H1 (cell line): ENCODE results near the gene FAM120A. TPM values are rescaled to one million over a fixed set of nuclear protein-coding genes. Genes with fewer than 3 reads are reported as not detected.

ENCODE experiments used
- ATF3 ChIP-seq: IDR thresholded peaks from 2 replicates; pipeline ENCODE4 v1.6.1; 2011; ENCODE audit warnings: low read depth, mild to moderate bottlenecking, low read length; ENCODE audit not compliant: insufficient read depth
- BCL11A ChIP-seq, 2 experiments: IDR thresholded peaks; one replicate each; pipeline ENCODE4 v1.6.1; 2011; ENCODE audit warnings: low read depth in 2 of 2, low read length in 2 of 2, mild to moderate bottlenecking in 2 of 2
- CHD2 ChIP-seq: IDR thresholded peaks from 2 replicates; pipeline ENCODE4 v1.6.1; 2012; ENCODE audit warnings: low read length, improper control_type of control experiment
- CREB1 ChIP-seq: IDR thresholded peaks from 2 replicates; pipeline ENCODE4 v1.6.1; 2012; ENCODE audit warnings: inconsistent platforms
- CTBP2 ChIP-seq: IDR thresholded peaks from 2 replicates; pipeline ENCODE4 v1.7.0; 2011; ENCODE audit warnings: borderline replicate concordance, mild to moderate bottlenecking, moderate library complexity, mixed read lengths, low read length; ENCODE audit not compliant: insufficient read depth, insufficient read length
- E2F6 ChIP-seq: IDR thresholded peaks from 2 replicates; pipeline ENCODE4 v1.6.1; 2012; ENCODE audit warnings: inconsistent platforms
- EZH2 ChIP-seq: fragments of 200-600 bp; sonication (generic); IDR thresholded peaks from 2 replicates; pipeline ENCODE4 v1.7.1; 2012; ENCODE audit warnings: low read depth, mild to moderate bottlenecking, moderate library complexity, low read length, inconsistent platforms; ENCODE audit not compliant: severe bottlenecking
- FOSL1 ChIP-seq: IDR thresholded peaks from 2 replicates; pipeline ENCODE4 v1.6.1; 2011; ENCODE audit warnings: mild to moderate bottlenecking, low read depth, low read length, moderate library complexity; ENCODE audit not compliant: insufficient read depth
- GABPA ChIP-seq: IDR thresholded peaks from 2 replicates; pipeline ENCODE4 v1.6.1; 2011; ENCODE audit warnings: mild to moderate bottlenecking, low read length, moderate library complexity, borderline replicate concordance; ENCODE audit not compliant: insufficient read depth
- KDM1A ChIP-seq: fragments of 200-600, 300-600 bp; sonication (generic); IDR thresholded peaks from 2 replicates; pipeline ENCODE4 v1.7.1; 2016; ENCODE audit warnings: mild to moderate bottlenecking, low read length, borderline replicate concordance
- KDM4A ChIP-seq: IDR thresholded peaks from one replicate; pipeline ENCODE4 v1.7.1; 2012; ENCODE audit warnings: low read depth, mild to moderate bottlenecking, moderate library complexity, low read length, inconsistent platforms; ENCODE audit not compliant: severe bottlenecking
- KDM5A ChIP-seq: fragments of 200-600 bp; IDR thresholded peaks from 2 replicates; pipeline ENCODE4 v1.7.1; 2012; ENCODE audit warnings: mild to moderate bottlenecking, low read length, inconsistent platforms, mixed read lengths
- MAX ChIP-seq: IDR thresholded peaks from 2 replicates; pipeline ENCODE4 v1.6.1; 2012; ENCODE audit warnings: inconsistent platforms
- NANOG ChIP-seq: IDR thresholded peaks from 2 replicates; pipeline ENCODE4 v1.6.1; 2011; ENCODE audit warnings: low read length, low read depth, mild to moderate bottlenecking, inconsistent platforms; ENCODE audit not compliant: insufficient read depth, poor library complexity, severe bottlenecking
- NRF1 ChIP-seq: IDR thresholded peaks from 2 replicates; pipeline ENCODE4 v1.6.1; 2011; ENCODE audit warnings: mild to moderate bottlenecking, low read depth, low read length, improper control_type of control experiment
- POU5F1 ChIP-seq: IDR thresholded peaks from 2 replicates; pipeline ENCODE4 v1.6.1; 2011; ENCODE audit warnings: low read depth, mild to moderate bottlenecking, low read length, moderate library complexity
- RAD21 ChIP-seq, 2 experiments: IDR thresholded peaks in 1 of 2; conservative IDR thresholded peaks in 1 of 2; 2 replicates each; pipeline ENCODE4 v1.6.1; 2011; ENCODE audit warnings: low read depth in 2 of 2, low read length in 2 of 2, improper control_type of control experiment in 1 of 2, inconsistent platforms in 1 of 2, mild to moderate bottlenecking in 1 of 2, moderate library complexity in 1 of 2
- SIN3A ChIP-seq, 2 experiments: IDR thresholded peaks in 1 of 2; conservative IDR thresholded peaks in 1 of 2; 2 replicates each; pipeline ENCODE4 v1.6.1; 2011 to 2012; ENCODE audit warnings: low read length in 2 of 2, improper control_type of control experiment in 1 of 2, low read depth in 1 of 2, mild to moderate bottlenecking in 1 of 2
- TAF1 ChIP-seq: IDR thresholded peaks from 2 replicates; pipeline ENCODE4 v1.6.1; 2011; ENCODE audit warnings: mild to moderate bottlenecking, low read depth, low read length
- TAF7 ChIP-seq: optimal IDR thresholded peaks from 2 replicates; pipeline ENCODE3; 2011; ENCODE audit warnings: low read depth, mild to moderate bottlenecking, inconsistent platforms, low read length, moderate library complexity, borderline replicate concordance
- polyA plus RNA-seq, 7 experiments: library from polyadenylated mRNA; depleted of rRNA in 3 of 7; stranded (reverse) in 5 of 7; unstranded in 2 of 7; fragments of >200 nt in 5 of 7; fragments of 200-250 nt in 2 of 7; gene quantifications; 1 replicate in 5 of 7; 2 replicates in 1 of 7; 4 replicates in 1 of 7; pipeline versions ENCODE4 v1.2.1 to v1.2.3, GENCODE V29; 2011 to 2013; ENCODE audit warnings: missing spikeins in 2 of 7, mixed read lengths in 2 of 7
- total RNA-seq: library from RNA; stranded (reverse); fragmentation: NEBNext Ultra II Directional; extraction: Animal tissue kit (Norgen Biotek cat#: 25700); gene quantifications from 2 replicates; pipeline ENCODE4 v1.2.1, GENCODE V29; 2021

The FAM120A gene
- total and polyA plus RNA-seq, 2 of the 8 experiments (the other 6 are each of a cell fraction or from before 2014, with no cell fraction given): 24.9 to 54.7 TPM

GRCh38 chr9:93453047-93453914, 1.8 kb downstream of the FAM120A start, which contains the start of gene FAM120AOS (continued):
- TF ChIP-seq ATF3: no peak
- TF ChIP-seq TAF1: 0 out of 2 replicates have a peak, but pooled peaks have one; percentile 27
- no peak for TF ChIP-seq KDM4A
- peak; percentile 18 for TF ChIP-seq CTBP2
- TF ChIP-seq CHD2: peak; percentile 69; the same call in 1 of the 2 replicates
- TF ChIP-seq SIN3A (conservative IDR thresholded peaks at IDR 0.05 in 1 of 2, IDR thresholded peaks at IDR 0.05 in 1 of 2; ENCODE audit: low read depth in 1 of 2, low read length in 2 of 2): peak; percentile 69 to 87; a peak in 3 of 4 replicates
- TF ChIP-seq KDM5A: no peak
- TF ChIP-seq KDM1A: no peak
- TF ChIP-seq POU5F1: no peak
- TF ChIP-seq TAF7: no peak
- no peak for TF ChIP-seq NANOG
- TF ChIP-seq NRF1: no peak
- 0 out of 2 replicates have a peak, but pooled peaks have one; percentile 18 for TF ChIP-seq MAX
- no peak for TF ChIP-seq E2F6
- TF ChIP-seq EZH2: no peak
- peak; percentile 44; the same call in 1 of the 2 replicates for TF ChIP-seq CREB1
- no peak for TF ChIP-seq BCL11A (IDR thresholded peaks at IDR 0.05; ENCODE audit: low read depth in 2 of 2, low read length in 2 of 2)
- TF ChIP-seq GABPA: peak; percentile 78; the same call in 1 of the 2 replicates
- no peak for TF ChIP-seq FOSL1
- no peak for TF ChIP-seq RAD21 (IDR thresholded peaks at IDR 0.05 in 1 of 2, conservative IDR thresholded peaks at IDR 0.05 in 1 of 2; ENCODE audit: low read depth in 2 of 2, low read length in 2 of 2)
